ENCODE results near the gene FCHO1. TPM values are rescaled to one million over a fixed set of nuclear protein-coding genes. Genes with fewer than 3 reads are reported as not detected.

FCHO1 gene
- total RNA-seq, 1 donor from 2014 or later = 0.71 TPM

DNA sequence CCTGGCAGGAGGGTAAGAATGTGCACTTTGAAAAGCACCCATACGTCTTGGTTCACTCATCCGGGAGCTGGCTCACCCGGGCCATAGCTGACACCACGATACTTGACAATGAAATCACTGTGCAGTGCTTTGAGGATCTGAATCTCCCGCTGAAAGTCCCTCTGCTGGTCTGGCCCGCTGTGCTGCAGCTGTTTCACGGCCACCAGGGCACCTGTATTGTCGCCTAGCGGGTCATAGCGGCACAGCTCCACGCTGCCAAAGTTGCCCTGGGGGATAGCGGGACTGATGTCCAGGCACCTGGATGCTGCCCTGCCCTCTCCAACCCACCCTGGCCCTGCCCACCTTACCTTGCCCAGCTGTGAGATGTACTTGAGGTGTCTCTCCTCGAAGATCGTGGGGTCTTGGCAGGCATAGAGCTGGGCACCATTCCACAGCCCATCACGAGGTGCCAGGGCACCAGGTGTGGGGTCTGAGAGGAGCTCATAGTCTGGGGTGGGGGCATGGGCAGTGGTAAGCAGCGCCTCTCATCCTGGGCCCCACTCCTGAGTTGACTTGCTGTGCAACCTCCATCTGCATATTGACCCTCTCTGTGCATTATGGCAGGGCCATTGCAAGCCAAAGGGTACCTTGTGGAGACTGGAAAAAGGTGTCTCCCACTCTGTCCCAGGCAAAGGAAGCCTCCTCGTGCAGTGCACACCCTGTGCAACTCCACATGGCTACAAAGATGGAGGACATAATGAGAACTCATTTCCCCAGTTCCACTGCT lies 81.3 kb downstream of the FCHO1 start:
- TF ChIP-seq, protein P1, sequence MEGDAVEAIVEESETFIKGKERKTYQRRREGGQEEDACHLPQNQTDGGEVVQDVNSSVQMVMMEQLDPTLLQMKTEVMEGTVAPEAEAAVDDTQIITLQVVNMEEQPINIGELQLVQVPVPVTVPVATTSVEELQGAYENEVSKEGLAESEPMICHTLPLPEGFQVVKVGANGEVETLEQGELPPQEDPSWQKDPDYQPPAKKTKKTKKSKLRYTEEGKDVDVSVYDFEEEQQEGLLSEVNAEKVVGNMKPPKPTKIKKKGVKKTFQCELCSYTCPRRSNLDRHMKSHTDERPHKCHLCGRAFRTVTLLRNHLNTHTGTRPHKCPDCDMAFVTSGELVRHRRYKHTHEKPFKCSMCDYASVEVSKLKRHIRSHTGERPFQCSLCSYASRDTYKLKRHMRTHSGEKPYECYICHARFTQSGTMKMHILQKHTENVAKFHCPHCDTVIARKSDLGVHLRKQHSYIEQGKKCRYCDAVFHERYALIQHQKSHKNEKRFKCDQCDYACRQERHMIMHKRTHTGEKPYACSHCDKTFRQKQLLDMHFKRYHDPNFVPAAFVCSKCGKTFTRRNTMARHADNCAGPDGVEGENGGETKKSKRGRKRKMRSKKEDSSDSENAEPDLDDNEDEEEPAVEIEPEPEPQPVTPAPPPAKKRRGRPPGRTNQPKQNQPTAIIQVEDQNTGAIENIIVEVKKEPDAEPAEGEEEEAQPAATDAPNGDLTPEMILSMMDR (IDR thresholded peaks at IDR 0.05; ENCODE audit: borderline replicate concordance) = no peak
- Histone ChIP-seq H3K27me3 (ENCODE audit: low read depth) (peaks cover 94% of the 10 kb centered on the region), H3K4me3 (no peak overlapping the region), H3K27ac (replicated peaks) (no peak overlapping the region), H3K36me3 (no peaks in the 10 kb centered on the region), H3K4me1 (no peaks in the 10 kb centered on the region), H3K9me3 (replicated peaks) (no peaks in the 10 kb centered on the region)
- DNase-seq = no peak
- intact Hi-C loops (cut with micrococcal nuclease) = no loop called here

DNA sequence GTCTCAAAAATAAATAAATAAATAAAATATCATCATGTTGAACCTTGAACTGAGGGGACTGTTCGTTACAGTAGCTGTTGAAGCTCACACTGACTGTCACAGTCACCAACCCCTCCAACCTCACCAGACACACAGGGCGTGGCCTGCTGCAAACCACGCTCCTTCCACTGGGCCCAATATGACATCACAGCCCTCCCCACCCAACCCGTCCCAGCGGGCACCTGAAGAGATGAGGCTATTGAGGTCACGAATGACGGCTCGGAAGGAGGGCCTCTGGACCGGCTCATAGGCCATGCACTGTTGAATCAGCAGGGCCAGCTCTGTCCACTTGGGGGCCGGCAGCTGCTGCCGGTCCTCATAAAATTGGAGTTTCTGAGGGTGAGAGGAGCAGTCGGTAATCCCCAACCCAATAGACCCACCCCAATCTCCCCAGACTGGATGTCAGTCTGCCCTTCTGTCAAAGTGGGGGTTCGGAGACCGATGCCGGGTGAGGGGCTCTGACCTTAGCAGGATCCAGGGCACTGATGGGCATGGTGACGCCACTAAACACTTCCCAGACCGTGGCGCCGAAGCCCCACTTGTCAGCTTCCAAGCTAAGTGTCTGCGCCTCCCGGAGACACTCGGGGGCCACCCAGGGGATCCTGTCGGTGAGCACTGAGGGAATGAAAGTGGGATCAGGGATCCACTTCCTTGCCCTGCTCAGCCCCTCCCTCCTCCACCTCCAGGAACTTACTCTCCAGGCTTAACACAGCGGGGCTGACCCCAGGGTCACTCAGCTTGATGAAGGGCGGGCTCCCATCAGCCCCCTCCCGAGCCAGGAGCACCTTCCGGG lies 83.3 kb downstream of the FCHO1 start:
- Histone ChIP-seq H3K27me3 (ENCODE audit: low read depth) (peaks cover 94% of the 10 kb centered on the region), H3K36me3 (no peaks in the 10 kb centered on the region), H3K9me3 (replicated peaks) (no peaks in the 10 kb centered on the region), H3K27ac (replicated peaks) (no peak overlapping the region), H3K4me1 (no peaks in the 10 kb centered on the region), H3K4me3 (no peak overlapping the region)
- intact Hi-C loops (cut with micrococcal nuclease) = no loop called here
- TF ChIP-seq, protein P1 (IDR thresholded peaks at IDR 0.05; ENCODE audit: borderline replicate concordance) = no peak
- DNase-seq = no peak

DNA sequence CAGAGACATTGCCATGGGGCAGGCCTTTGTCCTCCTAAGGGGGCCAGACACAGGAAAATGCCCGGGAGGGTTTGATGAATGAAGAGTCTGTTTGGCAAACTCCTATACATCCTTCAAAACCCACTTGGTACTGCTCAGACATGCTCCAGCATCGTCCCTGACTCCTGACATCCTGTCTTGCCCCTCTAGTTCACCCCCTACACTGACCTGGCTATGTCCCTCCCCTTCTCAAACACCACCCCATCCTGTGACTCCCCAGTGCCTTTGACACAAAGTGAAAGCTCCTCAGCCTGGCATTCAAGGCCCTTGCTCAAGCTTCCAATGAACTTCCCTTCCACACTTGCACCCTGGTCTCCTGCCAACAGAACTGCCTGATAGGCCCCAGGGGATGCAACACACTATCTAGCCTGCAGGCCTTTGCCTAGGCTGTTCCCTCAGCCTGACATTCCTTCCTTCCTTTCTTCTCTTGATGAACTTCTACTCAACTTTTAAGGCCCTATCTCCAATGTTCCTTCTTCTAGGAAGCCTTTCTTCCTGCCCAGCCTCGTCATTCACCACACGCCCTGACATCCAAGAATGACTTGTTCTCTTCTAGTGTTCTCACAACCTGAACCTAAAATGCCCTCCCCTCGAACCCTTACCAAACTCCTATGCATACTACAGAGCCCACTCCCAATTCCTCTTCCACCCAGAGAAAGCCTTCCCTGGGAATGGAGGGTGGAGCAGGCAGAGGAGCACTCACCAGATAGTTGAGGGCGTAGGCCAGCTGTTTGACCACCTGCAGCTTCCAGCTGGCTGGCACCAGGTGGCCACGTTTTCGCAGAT lies 84.1 kb downstream of the FCHO1 start:
- intact Hi-C loops (cut with micrococcal nuclease) = no loop called here
- Histone ChIP-seq H3K36me3 (no peaks in the 10 kb centered on the region), H3K27me3 (ENCODE audit: low read depth) (peaks cover 94% of the 10 kb centered on the region), H3K4me1 (no peaks in the 10 kb centered on the region), H3K9me3 (replicated peaks) (no peaks in the 10 kb centered on the region), H3K27ac (replicated peaks) (no peak overlapping the region), H3K4me3 (no peak overlapping the region)
- DNase-seq = no peak
- TF ChIP-seq, protein P1 (IDR thresholded peaks at IDR 0.05; ENCODE audit: borderline replicate concordance) = no peak

DNA sequence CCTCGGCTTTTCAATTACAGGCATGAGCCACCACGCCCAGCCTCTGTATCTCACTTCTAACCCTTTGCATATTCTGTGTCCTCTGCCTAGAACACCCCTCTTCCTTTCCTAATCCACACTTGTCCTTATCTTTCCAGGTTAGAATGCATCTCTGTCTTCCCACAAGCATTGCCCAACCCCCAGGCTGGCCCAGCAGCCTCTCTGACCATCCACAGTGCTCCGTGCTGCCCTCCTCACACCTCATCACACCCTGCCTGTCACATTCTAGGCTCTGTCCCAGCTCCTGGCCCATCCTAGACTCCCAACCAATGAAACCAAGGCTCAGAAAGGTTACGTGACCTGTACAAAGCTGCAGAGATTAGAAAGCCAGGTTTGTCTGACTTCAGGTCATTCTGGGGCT lies 85.3 kb downstream of the FCHO1 start:
- Histone ChIP-seq H3K36me3 (no peaks in the 10 kb centered on the region), H3K27ac (replicated peaks) (no peak overlapping the region), H3K4me3 (no peak overlapping the region), H3K4me1 (peaks cover 4% of the 10 kb centered on the region), H3K27me3 (ENCODE audit: low read depth) (peaks cover 94% of the 10 kb centered on the region), H3K9me3 (replicated peaks) (no peaks in the 10 kb centered on the region)
- TF ChIP-seq, protein P1 (IDR thresholded peaks at IDR 0.05; ENCODE audit: borderline replicate concordance) = no peak
- intact Hi-C loops (cut with micrococcal nuclease) = no loop called here
- DNase-seq = no peak

DNA sequence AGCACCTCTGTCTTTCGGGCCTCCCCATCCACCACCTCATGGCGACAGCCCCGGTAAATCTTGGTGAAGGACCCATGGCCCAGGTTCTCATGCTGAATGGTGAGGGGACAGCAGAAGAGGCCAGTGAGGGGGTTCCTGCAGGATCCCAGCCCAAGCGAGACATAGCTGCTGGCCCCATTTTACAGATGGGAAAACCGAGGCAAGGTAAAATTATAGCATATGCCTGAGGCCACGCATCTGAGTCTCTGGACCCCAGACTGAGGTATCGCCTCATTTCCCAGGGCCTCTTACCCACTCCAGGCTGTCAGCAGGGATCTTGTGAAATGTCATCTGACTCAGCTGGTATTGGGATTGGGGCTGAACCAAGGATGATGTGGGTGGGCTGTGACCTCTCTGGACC lies 86.7 kb downstream of the FCHO1 start:
- no peak overlapping the region for H3K27ac ChIP-seq (replicated peaks)
- peaks cover 15% of the 10 kb centered on the region for H3K4me1 ChIP-seq
- no peaks in the 10 kb centered on the region for H3K9me3 ChIP-seq (replicated peaks)
- intact Hi-C loops (cut with micrococcal nuclease) = no loop called here
- no peak overlapping the region for H3K4me3 ChIP-seq
- H3K27me3 ChIP-seq (ENCODE audit: low read depth) = peaks cover 94% of the 10 kb centered on the region
- TF ChIP-seq, protein P1 (IDR thresholded peaks at IDR 0.05; ENCODE audit: borderline replicate concordance) = no peak
- DNase-seq = no peak
- no peaks in the 10 kb centered on the region for H3K36me3 ChIP-seq
